Measurements from ENCODE around the gene SCAPER. TPM values are rescaled to one million over a fixed set of nuclear protein-coding genes. Genes with fewer than 3 reads are reported as not detected.
A peak's percentile ranks its signal among the peaks of the same experiment; 100 is the strongest.

SCAPER gene
- total RNA-seq = 10 to 100 TPM; 19.5 to 49.8 (median 28.5) TPM

- Histone ChIP-seq H3K36me3 (no peaks in the 10 kb centered on the region), H3K4me1 (no peaks in the 10 kb centered on the region), H3K4me3 (peak within 1 kb of the TSS; percentile 60 to 99 (median 88)), H3K9me3 (no peaks in the 10 kb centered on the region), H3K27me3 (no peaks in the 10 kb centered on the region), H3K27ac (peak within 1 kb of the TSS; percentile 96 to 98)
- TF ChIP-seq POLR2AphosphoS5 (IDR thresholded peaks at IDR 0.05) (peak; percentile 70 to 89 (median 85)), POLR2A (IDR thresholded peaks at IDR 0.05) (peak; percentile 36), CTCF (IDR thresholded peaks at IDR 0.05) (no peak)
- intact Hi-C loops (cut with DNase I; ENCODE audit: low total_unique reads) = no loop called here
- peak; percentile 87 to 89 for DNase-seq (ENCODE audit: low spot score in 2 of 2)
Measured at GRCh38 chr15:76905013-76905839, at the start of gene SCAPER. SCAPER (minus strand) TSS chr15:76905340; CDS start chr15:76883817, 21,523 bp downstream.

GRCh38 chr15:76954744-76955143, 49.6 kb upstream of the SCAPER start:
- no peak for TF ChIP-seq POLR2AphosphoS5 (IDR thresholded peaks at IDR 0.05)
- no peak for TF ChIP-seq CTCF (IDR thresholded peaks at IDR 0.05)
- DNase-seq (ENCODE audit: low spot score in 2 of 2) = no peak
- no peaks in the 10 kb centered on the region for H3K4me1 ChIP-seq
- no peaks in the 10 kb centered on the region for H3K9me3 ChIP-seq
- H3K36me3 ChIP-seq = no peaks in the 10 kb centered on the region
- intact Hi-C loops (cut with DNase I; ENCODE audit: low total_unique reads) = no loop called here
- no peak overlapping the region for H3K4me3 ChIP-seq
- no peaks in the 10 kb centered on the region for H3K27me3 ChIP-seq
- H3K27ac ChIP-seq = no peak overlapping the region

- no peaks in the 10 kb centered on the region for H3K9me3 ChIP-seq
- no peaks in the 10 kb centered on the region for H3K27me3 ChIP-seq
- no peak overlapping the region for H3K4me3 ChIP-seq
- no peak overlapping the region for H3K27ac ChIP-seq
- no peaks in the 10 kb centered on the region for H3K4me1 ChIP-seq
- TF ChIP-seq CTCF (IDR thresholded peaks at IDR 0.05) (no peak), POLR2AphosphoS5 (IDR thresholded peaks at IDR 0.05) (no peak), POLR2A (IDR thresholded peaks at IDR 0.05) (no peak)
- DNase-seq (ENCODE audit: low spot score in 2 of 2) = no peak
- intact Hi-C loops (cut with DNase I; ENCODE audit: low total_unique reads) = no loop called here
- no peaks in the 10 kb centered on the region for H3K36me3 ChIP-seq
Measured at GRCh38 chr15:76953913-76954312, 48.8 kb upstream of the SCAPER start.

GRCh38 chr15:76951220-76951619, 46.1 kb upstream of the SCAPER start:
- TF ChIP-seq POLR2A (IDR thresholded peaks at IDR 0.05) (no peak), POLR2AphosphoS5 (IDR thresholded peaks at IDR 0.05) (no peak), CTCF (IDR thresholded peaks at IDR 0.05) (no peak)
- intact Hi-C loops (cut with DNase I; ENCODE audit: low total_unique reads) = no loop called here
- Histone ChIP-seq H3K4me3 (no peak overlapping the region), H3K27me3 (no peaks in the 10 kb centered on the region), H3K27ac (no peak overlapping the region), H3K9me3 (no peaks in the 10 kb centered on the region), H3K4me1 (no peaks in the 10 kb centered on the region), H3K36me3 (no peaks in the 10 kb centered on the region)
- DNase-seq (ENCODE audit: low spot score in 2 of 2) = no peak

- DNase-seq (ENCODE audit: low spot score in 2 of 2) = no peak
- Histone ChIP-seq H3K9me3 (no peaks in the 10 kb centered on the region), H3K4me1 (no peaks in the 10 kb centered on the region), H3K27me3 (no peaks in the 10 kb centered on the region), H3K27ac (no peak overlapping the region), H3K4me3 (no peak overlapping the region), H3K36me3 (no peaks in the 10 kb centered on the region)
- TF ChIP-seq POLR2A (IDR thresholded peaks at IDR 0.05) (no peak), CTCF (IDR thresholded peaks at IDR 0.05) (no peak), POLR2AphosphoS5 (IDR thresholded peaks at IDR 0.05) (no peak)
- intact Hi-C loops (cut with DNase I; ENCODE audit: low total_unique reads) = no loop called here
Measured at GRCh38 chr15:76947454-76947853, 42.3 kb upstream of the SCAPER start.

Data from breast epithelium (tissue), 4 donors.